ENCODE results near the gene PCA3.

DNA sequence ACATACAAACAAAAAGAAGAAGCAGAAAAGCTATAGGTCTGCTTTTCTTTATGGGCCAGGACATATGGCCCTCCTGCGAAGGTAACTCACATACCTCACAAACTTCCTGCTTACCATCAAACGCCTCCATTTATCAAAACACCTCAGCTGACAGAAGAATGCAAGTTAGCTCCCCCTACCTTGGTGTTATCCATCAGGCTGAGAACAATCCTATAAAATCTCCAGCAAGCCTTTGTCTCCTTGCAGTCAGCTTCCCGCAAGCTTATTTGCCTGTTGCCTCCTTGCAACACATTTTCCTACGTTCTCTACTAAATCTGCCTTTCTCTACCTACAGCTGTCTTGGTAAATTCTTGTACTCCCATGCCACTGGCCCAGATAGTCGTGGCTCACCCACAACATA lies 22.7 kb upstream of the PCA3 start:
- TF ChIP-seq, protein P1, sequence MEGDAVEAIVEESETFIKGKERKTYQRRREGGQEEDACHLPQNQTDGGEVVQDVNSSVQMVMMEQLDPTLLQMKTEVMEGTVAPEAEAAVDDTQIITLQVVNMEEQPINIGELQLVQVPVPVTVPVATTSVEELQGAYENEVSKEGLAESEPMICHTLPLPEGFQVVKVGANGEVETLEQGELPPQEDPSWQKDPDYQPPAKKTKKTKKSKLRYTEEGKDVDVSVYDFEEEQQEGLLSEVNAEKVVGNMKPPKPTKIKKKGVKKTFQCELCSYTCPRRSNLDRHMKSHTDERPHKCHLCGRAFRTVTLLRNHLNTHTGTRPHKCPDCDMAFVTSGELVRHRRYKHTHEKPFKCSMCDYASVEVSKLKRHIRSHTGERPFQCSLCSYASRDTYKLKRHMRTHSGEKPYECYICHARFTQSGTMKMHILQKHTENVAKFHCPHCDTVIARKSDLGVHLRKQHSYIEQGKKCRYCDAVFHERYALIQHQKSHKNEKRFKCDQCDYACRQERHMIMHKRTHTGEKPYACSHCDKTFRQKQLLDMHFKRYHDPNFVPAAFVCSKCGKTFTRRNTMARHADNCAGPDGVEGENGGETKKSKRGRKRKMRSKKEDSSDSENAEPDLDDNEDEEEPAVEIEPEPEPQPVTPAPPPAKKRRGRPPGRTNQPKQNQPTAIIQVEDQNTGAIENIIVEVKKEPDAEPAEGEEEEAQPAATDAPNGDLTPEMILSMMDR (IDR thresholded peaks at IDR 0.05; ENCODE audit: low read depth, low read length, poor library complexity, severe bottlenecking) = no peak
- TF ChIP-seq EZH2phosphoT487 (IDR thresholded peaks at IDR 0.05; ENCODE audit: borderline replicate concordance, low read length) = no peak

All from DOHH2 (cell line).